HepG2 (cell line): Measurements from ENCODE around the gene GIMAP1. TPM values are rescaled to one million over a fixed set of nuclear protein-coding genes. Genes with fewer than 3 reads are reported as not detected.

Experiments
- ATAC-seq: fragments of 200-7000 bp; cut with Tn5 transposase; 3 replicates; pipeline ENCODE4 v1.9.1; 2020; ENCODE audit warnings: mild to moderate bottlenecking, moderate library complexity
- BruUV-seq: library from RNA; stranded (reverse); fragments of 400-500 nt; replicated peaks from 2 replicates; lab custom pipeline; 2021; lab: Mats Ljungman, UMichigan
- CTCF ChIA-PET: fragments of 300-600 bp; formaldehyde crosslinking; extraction: SDS; loops from one replicate; lab custom pipeline; 2021; ENCODE audit warnings: low total read pairs, inconsistent platforms, low intra/inter-chr PET ratio; lab: Yijun Ruan, JAX
- POLR2A ChIA-PET: fragments of 350-600 bp; sonication (Branson Sonifier 250); formaldehyde crosslinking; loops from one replicate; lab custom pipeline; 2020; ENCODE audit warnings: antibody characterized with exemption, inconsistent platforms; lab: Yijun Ruan, JAX
- DNase-seq: peaks from one replicate; pipeline ENCODE4 v3.0.0-alpha.2; 2015; ENCODE audit warnings: low spot score
- FAIRE-seq: peaks from 3 replicates; lab custom pipeline; 2011; peaks lifted over from hg19 to GRCh38; lab: Jason Lieb, UNC
- H2AFZ ChIP-seq: one replicate; pipeline ENCODE4 v1.6.1; 2011; ENCODE audit warnings: low read length, inconsistent platforms
- H3K27ac ChIP-seq: fragments of 300-600 bp; 3 replicates; pipeline ENCODE4 v1.8.0; 2011; ENCODE audit warnings: mixed run types, mild to moderate bottlenecking, mixed read lengths, low read length, inconsistent platforms; ENCODE audit not compliant: insufficient read depth; ENCODE audit errors: extremely low read length
- H3K27me3 ChIP-seq, 2 experiments: fragments of 200-600 bp in 1 of 2; 2 replicates in 1 of 2; 3 replicates in 1 of 2; pipeline versions ENCODE4 v1.6.0 to v1.8.0; 2011; ENCODE audit warnings: low read length in 2 of 2, mild to moderate bottlenecking in 2 of 2, moderate library complexity in 2 of 2, inconsistent platforms in 1 of 2; ENCODE audit not compliant: insufficient read depth in 2 of 2, control insufficient read depth in 1 of 2
- H3K36me3 ChIP-seq, 2 experiments: fragments of 200-600 bp in 1 of 2; replicated peaks in 1 of 2; 2 replicates in 1 of 2; 3 replicates in 1 of 2; pipeline versions ENCODE4 v1.5.1 to v1.8.0; 2011; ENCODE audit warnings: low read length in 2 of 2, inconsistent platforms in 1 of 2; ENCODE audit not compliant: insufficient read depth in 2 of 2, control insufficient read depth in 1 of 2
- H3K4me1 ChIP-seq: 2 replicates; pipeline ENCODE4 v1.5.1; 2012; ENCODE audit warnings: low read length, inconsistent platforms; ENCODE audit not compliant: insufficient read depth
- H3K4me2 ChIP-seq: 2 replicates; pipeline ENCODE4 v1.6.0; 2011; ENCODE audit warnings: low read depth, low read length, inconsistent platforms
- H3K4me3 ChIP-seq, 3 experiments: fragments of 200-600 bp in 1 of 3; sonication (generic), shearing (Covaris generic) in 1 of 3; replicated peaks in 1 of 3; 2 replicates each; pipeline ENCODE4 v1.5.1; 2011 to 2016; ENCODE audit warnings: low read length in 3 of 3, inconsistent platforms in 2 of 3, low read depth in 2 of 3, mild to moderate bottlenecking in 2 of 3, control low read depth in 1 of 3, mixed read lengths in 1 of 3; ENCODE audit not compliant: insufficient read depth in 1 of 3
- H3K79me2 ChIP-seq: one replicate; pipeline ENCODE4 v1.6.1; 2011; ENCODE audit warnings: low read length, inconsistent platforms; ENCODE audit not compliant: insufficient read depth
- H3K9ac ChIP-seq: 2 replicates; pipeline ENCODE4 v1.6.0; 2011; ENCODE audit warnings: mild to moderate bottlenecking, low read depth, low read length, inconsistent platforms; ENCODE audit not compliant: insufficient read depth
- H3K9me3 ChIP-seq: 2 replicates; pipeline ENCODE4 v1.5.1; 2012; ENCODE audit warnings: mild to moderate bottlenecking, low read length
- H4K20me1 ChIP-seq: 2 replicates; pipeline ENCODE4 v1.6.0; 2011; ENCODE audit warnings: inconsistent platforms, mild to moderate bottlenecking, low read length, moderate library complexity; ENCODE audit not compliant: insufficient read depth
- ATF5 ChIP-seq: sonication (generic); formaldehyde crosslinking; IDR thresholded peaks from 2 replicates; pipeline ENCODE4 v1.4.0; 2020; ENCODE audit warnings: mild to moderate bottlenecking, low read depth, missing genetic modification reagents
- BHLHE40 ChIP-seq: IDR thresholded peaks from 2 replicates; pipeline ENCODE4 v1.6.1; 2011; ENCODE audit warnings: low read length, improper control_type of control experiment
- CENPBD1 ChIP-seq: sonication (generic); formaldehyde crosslinking; IDR thresholded peaks from 2 replicates; pipeline ENCODE4 v1.8.0; 2022; ENCODE audit warnings: missing genetic modification reagents, low read depth, mild to moderate bottlenecking, borderline replicate concordance
- EEA1 ChIP-seq: sonication (generic); formaldehyde crosslinking; IDR thresholded peaks from 2 replicates; pipeline ENCODE4 v1.5.1; 2020; ENCODE audit warnings: mild to moderate bottlenecking, missing genetic modification reagents, borderline replicate concordance
- FOXA1 ChIP-seq, 2 experiments: fragments of 450-650 bp in 1 of 2; sonication (generic) in 1 of 2; formaldehyde crosslinking in 1 of 2; IDR thresholded peaks; 2 replicates each; pipeline versions ENCODE4 v1.4.0 to v1.6.1; 2016 to 2020; ENCODE audit warnings: missing genetic modification reagents in 1 of 2
- NFYC ChIP-seq: IDR thresholded peaks from 2 replicates; pipeline ENCODE4 v1.6.1; 2016; ENCODE audit warnings: missing genetic modification reagents, missing compliant biosample characterization
- PLRG1 ChIP-seq: fragments of 450-650 bp; conservative IDR thresholded peaks from 2 replicates; pipeline ENCODE4 v1.6.1; 2016
- SALL1 ChIP-seq: sonication (generic); formaldehyde crosslinking; IDR thresholded peaks from 2 replicates; pipeline ENCODE4 v1.8.0; 2022; ENCODE audit warnings: mild to moderate bottlenecking, missing genetic modification reagents
- SMARCC2 ChIP-seq: fragments of 450-650 bp; IDR thresholded peaks from 2 replicates; pipeline ENCODE4 v1.6.1; 2017; ENCODE audit warnings: antibody characterized with exemption, mild to moderate bottlenecking
- ZNF451 ChIP-seq: sonication (generic); formaldehyde crosslinking; IDR thresholded peaks from 2 replicates; pipeline ENCODE4 v1.5.0; 2020; ENCODE audit warnings: mild to moderate bottlenecking, missing genetic modification reagents
- ZNF556 ChIP-seq: sonication (generic); formaldehyde crosslinking; IDR thresholded peaks from 2 replicates; pipeline ENCODE4 v1.4.0; 2020; ENCODE audit warnings: mild to moderate bottlenecking, missing genetic modification reagents, borderline replicate concordance
- ZNF563 ChIP-seq: sonication (generic); formaldehyde crosslinking; IDR thresholded peaks from 2 replicates; pipeline ENCODE4 v1.8.0; 2022; ENCODE audit warnings: mild to moderate bottlenecking, moderate library complexity, missing genetic modification reagents
- ZNF670 ChIP-seq: sonication (generic); formaldehyde crosslinking; IDR thresholded peaks from 2 replicates; pipeline ENCODE4 v1.8.0; 2022; ENCODE audit warnings: mild to moderate bottlenecking, missing genetic modification reagents, borderline replicate concordance
- ZNF766 ChIP-seq: sonication (generic); formaldehyde crosslinking; IDR thresholded peaks from 2 replicates; pipeline ENCODE4 v1.5.0; 2020; ENCODE audit warnings: missing genetic modification reagents, borderline replicate concordance
- ZNF773 ChIP-seq: sonication (generic); formaldehyde crosslinking; IDR thresholded peaks from 2 replicates; pipeline ENCODE4 v1.4.0; 2020; ENCODE audit warnings: missing genetic modification reagents, borderline replicate concordance
- ZNF776 ChIP-seq: sonication (generic); formaldehyde crosslinking; IDR thresholded peaks from 2 replicates; pipeline ENCODE4 v1.4.0; 2020; ENCODE audit warnings: mild to moderate bottlenecking, missing genetic modification reagents
- ZNF83 ChIP-seq: sonication (generic); formaldehyde crosslinking; IDR thresholded peaks from 2 replicates; pipeline ENCODE4 v1.4.0; 2020; ENCODE audit warnings: missing genetic modification reagents, mild to moderate bottlenecking, borderline replicate concordance
- WGBS: methylation state at CpG from one replicate; pipeline ENCODE4 v1.1.6; 2017; ENCODE audit warnings: low lambda C conversion rate; 5-methylcytosine and 5-hydroxymethylcytosine counted together
- in situ Hi-C: cut with HindIII; loops from 2 replicates; pipeline ENCODE4 v1.10.0; 2017; ENCODE audit warnings: low pct_unique_long_range_greater_than_20kb; ENCODE audit not compliant: extremely low pct_ligation_motif_present
- intact Hi-C: fragments of 100-400 bp; cut with micrococcal nuclease; formaldehyde crosslinking; loops from one replicate; pipeline ENCODE4 v1.10.0; 2022; ENCODE audit not compliant: unreplicated experiment
- polyA plus RNA-seq, 8 experiments: library from polyadenylated mRNA; depleted of rRNA in 3 of 8; stranded (reverse) in 7 of 8; unstranded in 1 of 8; fragments of >200 nt; fragmentation: Illumina TruSeq in 4 of 8; extraction: Trizol in 4 of 8; gene quantifications; 2 replicates each; pipeline versions ENCODE4 v1.2.1 to v1.2.3, GENCODE V29; 2011 to 2016; ENCODE audit warnings: low read depth in 4 of 8, missing spikeins in 1 of 8, mixed read lengths in 1 of 8; ENCODE audit not compliant: insufficient read depth in 1 of 8
- total RNA-seq, 5 experiments: library from RNA; depleted of rRNA; stranded (reverse); fragments of >200 nt; fragmentation: Illumina TruSeq; extraction: Trizol; gene quantifications; 2 replicates each; pipeline ENCODE4 v1.2.3, GENCODE V29; 2016; ENCODE audit warnings: low read depth in 1 of 5

The GIMAP1 gene
- total and polyA plus RNA-seq, 2 of the 13 experiments (the other 11 are each of a cell fraction or from before 2014, with no cell fraction given): not detected

- TF ChIP-seq CENPBD1 (CRISPR knock-in tag): no peak
These were observed 28.7 kb downstream of the GIMAP1 start (continued) for GRCh38 chr7:150745086-150745485.

GRCh38 chr7:150745876-150746275, 29.5 kb downstream of the GIMAP1 start:
- Histone ChIP-seq H4K20me1 (no peaks in the 10 kb centered on the region), H3K9me3 (no peaks in the 10 kb centered on the region), H3K4me1 (no peaks in the 10 kb centered on the region), H3K27me3 (peaks cover 0 to 7% of the 10 kb centered on the region in 2 experiments; a peak in 1 of 5 replicates), H3K27ac (no peak overlapping the region), H3K4me2 (no peak overlapping the region), H3K36me3 (no peaks in the 10 kb centered on the region), H3K9ac (no peak overlapping the region), H3K4me3 (no peak overlapping the region), H2AFZ (no peak overlapping the region), H3K79me2 (no peaks in the 10 kb centered on the region)
- CTCF ChIA-PET: no interaction called here
- POLR2A ChIA-PET: no interaction called here
- in situ Hi-C loops: no loop called here
- ATAC-seq: no peak
- TF ChIP-seq ZNF556 (CRISPR knock-in tag) (no peak), ZNF776 (no peak), EEA1 (no peak), ZNF563 (CRISPR knock-in tag) (no peak), ZNF451 (CRISPR knock-in tag) (no peak), NFYC (CRISPR knock-in tag) (no peak), PLRG1 (no peak), ZNF766 (CRISPR knock-in tag) (no peak), FOXA1 (IDR thresholded peaks at IDR 0.05) (no peak), FOXA1 (CRISPR knock-in tag; IDR thresholded peaks at IDR 0.05) (no peak), ZNF83 (CRISPR knock-in tag) (no peak), ZNF670 (CRISPR knock-in tag) (no peak), SMARCC2 (no peak), ATF5 (CRISPR knock-in tag) (no peak), SALL1 (CRISPR knock-in tag) (no peak), ZNF773 (CRISPR knock-in tag) (no peak), BHLHE40 (no peak)
- no peak for FAIRE-seq
- DNase-seq: no peak
- BruUV-seq: no TSS peak
- WGBS: 50% methylated on average over 3 of the region's 3 CpGs
- intact Hi-C loops: no loop called here
